Gastroesophageal sphincter (tissue), 3 donors: ENCODE results near the gene EPHA8.

Experiments
- EP300 ChIP-seq: sonication (generic); formaldehyde crosslinking; IDR thresholded peaks from one replicate; pipeline ENCODE4 v1.6.1; 2017; ENCODE audit warnings: antibody characterized with exemption, mild to moderate bottlenecking
- POLR2A ChIP-seq, 2 donors: fragments of 450-650 bp; IDR thresholded peaks; one replicate each; pipeline ENCODE4 v1.6.1; 2017; ENCODE audit warnings: antibody characterized with exemption in 2 of 2, mild to moderate bottlenecking in 2 of 2, moderate library complexity in 1 of 2
- POLR2AphosphoS5 ChIP-seq: sonication (generic); formaldehyde crosslinking; IDR thresholded peaks from one replicate; pipeline ENCODE4 v1.6.1; 2017; ENCODE audit warnings: antibody characterized with exemption
- TF ChIP-seq, protein P1 (sequence below), 4 experiments: fragments of 200-600 bp in 2 of 4; fragments of 450-650 bp in 2 of 4; sonication (generic) in 1 of 4; IDR thresholded peaks; one replicate each; pipeline ENCODE4 v1.5.1; 2017 to 2019; ENCODE audit warnings: antibody characterized with exemption in 4 of 4, mild to moderate bottlenecking in 2 of 4, moderate library complexity in 2 of 4

DNA sequence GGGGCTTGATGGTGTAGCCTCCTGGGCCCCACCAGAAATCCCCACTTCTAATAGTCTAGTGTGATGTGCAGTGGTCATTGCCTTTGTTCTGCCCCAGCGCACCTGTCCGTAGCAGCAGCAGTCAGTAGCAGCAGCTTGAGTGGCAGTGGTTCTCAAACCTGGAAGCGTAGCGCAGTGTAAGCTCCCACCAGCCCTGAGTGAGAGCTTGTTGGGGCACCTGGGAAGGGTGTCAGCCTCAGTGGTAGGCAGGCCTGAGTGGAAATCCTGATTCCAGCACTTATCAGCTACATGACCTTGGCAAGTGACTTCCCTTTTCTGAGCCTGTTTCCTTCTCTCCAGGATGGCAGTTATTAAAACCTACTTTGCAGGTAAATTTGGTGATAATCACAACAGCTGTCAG, 41.6 kb upstream of the EPHA8 start:
- TF ChIP-seq POLR2A (IDR thresholded peaks at IDR 0.05) (no peak), EP300 (no peak), POLR2AphosphoS5 (no peak)
- TF ChIP-seq, protein P1, sequence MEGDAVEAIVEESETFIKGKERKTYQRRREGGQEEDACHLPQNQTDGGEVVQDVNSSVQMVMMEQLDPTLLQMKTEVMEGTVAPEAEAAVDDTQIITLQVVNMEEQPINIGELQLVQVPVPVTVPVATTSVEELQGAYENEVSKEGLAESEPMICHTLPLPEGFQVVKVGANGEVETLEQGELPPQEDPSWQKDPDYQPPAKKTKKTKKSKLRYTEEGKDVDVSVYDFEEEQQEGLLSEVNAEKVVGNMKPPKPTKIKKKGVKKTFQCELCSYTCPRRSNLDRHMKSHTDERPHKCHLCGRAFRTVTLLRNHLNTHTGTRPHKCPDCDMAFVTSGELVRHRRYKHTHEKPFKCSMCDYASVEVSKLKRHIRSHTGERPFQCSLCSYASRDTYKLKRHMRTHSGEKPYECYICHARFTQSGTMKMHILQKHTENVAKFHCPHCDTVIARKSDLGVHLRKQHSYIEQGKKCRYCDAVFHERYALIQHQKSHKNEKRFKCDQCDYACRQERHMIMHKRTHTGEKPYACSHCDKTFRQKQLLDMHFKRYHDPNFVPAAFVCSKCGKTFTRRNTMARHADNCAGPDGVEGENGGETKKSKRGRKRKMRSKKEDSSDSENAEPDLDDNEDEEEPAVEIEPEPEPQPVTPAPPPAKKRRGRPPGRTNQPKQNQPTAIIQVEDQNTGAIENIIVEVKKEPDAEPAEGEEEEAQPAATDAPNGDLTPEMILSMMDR (IDR thresholded peaks at IDR 0.05), result no peak
